ENCODE data around the gene SLC17A5. TPM values are rescaled to one million over a fixed set of nuclear protein-coding genes. Genes with fewer than 3 reads are reported as not detected.

Gene SLC17A5
- total and polyA plus RNA-seq, 9 of the 15 experiments (the other 6 are each of a cell fraction or from before 2014, with no cell fraction given), result 1.3 to 7.2 (median 3.4) TPM

DNA sequence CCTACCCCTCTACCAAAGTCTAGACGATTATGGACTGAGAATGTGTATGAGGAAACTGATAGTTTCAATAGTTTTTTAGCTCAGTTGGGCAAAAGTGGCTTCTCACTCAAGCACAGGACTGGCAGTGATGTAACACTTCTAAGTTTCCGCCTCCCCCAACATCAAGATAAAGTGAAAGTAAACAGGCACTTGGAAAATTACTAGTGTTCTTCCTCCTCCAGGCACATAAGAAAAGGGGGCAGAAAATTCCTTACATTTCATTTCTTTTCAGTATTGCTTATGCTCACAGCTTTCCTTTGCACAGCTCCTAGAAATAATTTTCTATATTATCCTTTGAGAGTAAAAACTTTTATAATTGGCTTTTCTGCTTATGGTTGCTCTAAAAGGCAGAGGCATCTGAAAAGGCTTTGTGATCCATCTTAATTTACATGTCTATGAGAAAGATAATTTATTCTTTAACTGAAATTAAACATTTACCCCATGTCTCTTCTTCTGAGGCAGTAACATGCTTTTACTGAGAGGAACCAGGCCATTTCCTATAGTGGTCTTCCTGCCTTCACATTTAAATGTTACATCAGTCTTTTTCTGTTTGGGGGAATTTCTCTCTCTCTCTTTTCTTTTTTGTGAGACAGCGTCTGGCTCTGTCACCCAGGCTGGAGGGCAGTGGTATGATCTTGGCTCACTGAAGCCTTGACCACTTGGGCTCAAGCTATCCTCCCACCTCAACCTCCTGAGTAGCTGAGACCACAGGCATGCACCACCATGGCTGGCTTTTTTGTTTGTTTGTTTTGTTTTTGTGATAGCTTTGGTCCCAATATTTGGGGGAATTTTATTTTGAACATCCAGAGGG, 68.0 kb downstream of the SLC17A5 start (continued):
- TF ChIP-seq, protein P1, sequence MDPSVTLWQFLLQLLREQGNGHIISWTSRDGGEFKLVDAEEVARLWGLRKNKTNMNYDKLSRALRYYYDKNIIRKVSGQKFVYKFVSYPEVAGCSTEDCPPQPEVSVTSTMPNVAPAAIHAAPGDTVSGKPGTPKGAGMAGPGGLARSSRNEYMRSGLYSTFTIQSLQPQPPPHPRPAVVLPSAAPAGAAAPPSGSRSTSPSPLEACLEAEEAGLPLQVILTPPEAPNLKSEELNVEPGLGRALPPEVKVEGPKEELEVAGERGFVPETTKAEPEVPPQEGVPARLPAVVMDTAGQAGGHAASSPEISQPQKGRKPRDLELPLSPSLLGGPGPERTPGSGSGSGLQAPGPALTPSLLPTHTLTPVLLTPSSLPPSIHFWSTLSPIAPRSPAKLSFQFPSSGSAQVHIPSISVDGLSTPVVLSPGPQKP (CRISPR knock-in tag; IDR thresholded peaks at IDR 0.05), result no peak
- TF ChIP-seq ZNF507 (tag; conservative IDR thresholded peaks at IDR 0.05) (no peak), TAL1 (IDR thresholded peaks at IDR 0.05) (0 out of 2 replicates have a peak, but pooled peaks have one; percentile 8), ZNF12 (CRISPR knock-in tag; IDR thresholded peaks at IDR 0.05) (no peak), COPS2 (conservative IDR thresholded peaks at IDR 0.05) (no peak), ZNF165 (CRISPR knock-in tag; IDR thresholded peaks at IDR 0.05; ENCODE audit: borderline replicate concordance) (no peak), CBFB (CRISPR knock-in tag; IDR thresholded peaks at IDR 0.05) (no peak), NFIX (CRISPR knock-in tag; IDR thresholded peaks at IDR 0.05; ENCODE audit: low read depth) (no peak), RFX5 (IDR thresholded peaks at IDR 0.05; ENCODE audit: low read depth, low read length) (no peak), PCBP2 (IDR thresholded peaks at IDR 0.05; ENCODE audit: low read depth, low read length, poor library complexity, severe bottlenecking) (no peak), RBBP5 (IDR thresholded peaks at IDR 0.05; ENCODE audit: borderline replicate concordance, insufficient read depth, low read length, poor library complexity, severe bottlenecking) (no peak), ZNF699 (CRISPR knock-in tag; IDR thresholded peaks at IDR 0.05; ENCODE audit: insufficient replicate concordance) (no peak), ZNF316 (IDR thresholded peaks at IDR 0.05) (no peak), MTA2 (IDR thresholded peaks at IDR 0.05; ENCODE audit: low read depth) (0 out of 2 replicates have a peak, but pooled peaks have one; percentile 26), ZBTB8A (IDR thresholded peaks at IDR 0.05; ENCODE audit: partially characterized antibody) (no peak), TCFL5 (CRISPR knock-in tag; conservative IDR thresholded peaks at IDR 0.05) (no peak), ZNF75A (CRISPR knock-in tag; IDR thresholded peaks at IDR 0.05) (no peak), ZNF77 (CRISPR knock-in tag; IDR thresholded peaks at IDR 0.05) (no peak)
- TF ChIP-seq, protein P2, sequence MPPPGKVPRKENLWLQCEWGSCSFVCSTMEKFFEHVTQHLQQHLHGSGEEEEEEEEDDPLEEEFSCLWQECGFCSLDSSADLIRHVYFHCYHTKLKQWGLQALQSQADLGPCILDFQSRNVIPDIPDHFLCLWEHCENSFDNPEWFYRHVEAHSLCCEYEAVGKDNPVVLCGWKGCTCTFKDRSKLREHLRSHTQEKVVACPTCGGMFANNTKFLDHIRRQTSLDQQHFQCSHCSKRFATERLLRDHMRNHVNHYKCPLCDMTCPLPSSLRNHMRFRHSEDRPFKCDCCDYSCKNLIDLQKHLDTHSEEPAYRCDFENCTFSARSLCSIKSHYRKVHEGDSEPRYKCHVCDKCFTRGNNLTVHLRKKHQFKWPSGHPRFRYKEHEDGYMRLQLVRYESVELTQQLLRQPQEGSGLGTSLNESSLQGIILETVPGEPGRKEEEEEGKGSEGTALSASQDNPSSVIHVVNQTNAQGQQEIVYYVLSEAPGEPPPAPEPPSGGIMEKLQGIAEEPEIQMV (tag; conservative IDR thresholded peaks at IDR 0.05; ENCODE audit: low read depth), result no peak
- TF ChIP-seq, protein P3, sequence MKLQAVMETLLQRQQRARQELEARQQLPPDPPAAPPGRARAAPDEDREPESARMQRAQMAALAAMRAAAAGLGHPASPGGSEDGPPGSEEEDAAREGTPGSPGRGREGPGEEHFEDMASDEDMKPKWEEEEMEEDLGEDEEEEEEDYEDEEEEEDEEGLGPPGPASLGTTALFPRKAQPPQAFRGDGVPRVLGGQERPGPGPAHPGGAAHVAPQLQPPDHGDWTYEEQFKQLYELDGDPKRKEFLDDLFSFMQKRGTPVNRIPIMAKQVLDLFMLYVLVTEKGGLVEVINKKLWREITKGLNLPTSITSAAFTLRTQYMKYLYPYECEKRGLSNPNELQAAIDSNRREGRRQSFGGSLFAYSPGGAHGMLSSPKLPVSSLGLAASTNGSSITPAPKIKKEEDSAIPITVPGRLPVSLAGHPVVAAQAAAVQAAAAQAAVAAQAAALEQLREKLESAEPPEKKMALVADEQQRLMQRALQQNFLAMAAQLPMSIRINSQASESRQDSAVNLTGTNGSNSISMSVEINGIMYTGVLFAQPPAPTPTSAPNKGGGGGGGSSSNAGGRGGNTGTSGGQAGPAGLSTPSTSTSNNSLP (IDR thresholded peaks at IDR 0.05; ENCODE audit: borderline replicate concordance, low read depth, low read length), result 0 out of 2 replicates have a peak, but pooled peaks have one; percentile 44
- TF ChIP-seq, protein P4, sequence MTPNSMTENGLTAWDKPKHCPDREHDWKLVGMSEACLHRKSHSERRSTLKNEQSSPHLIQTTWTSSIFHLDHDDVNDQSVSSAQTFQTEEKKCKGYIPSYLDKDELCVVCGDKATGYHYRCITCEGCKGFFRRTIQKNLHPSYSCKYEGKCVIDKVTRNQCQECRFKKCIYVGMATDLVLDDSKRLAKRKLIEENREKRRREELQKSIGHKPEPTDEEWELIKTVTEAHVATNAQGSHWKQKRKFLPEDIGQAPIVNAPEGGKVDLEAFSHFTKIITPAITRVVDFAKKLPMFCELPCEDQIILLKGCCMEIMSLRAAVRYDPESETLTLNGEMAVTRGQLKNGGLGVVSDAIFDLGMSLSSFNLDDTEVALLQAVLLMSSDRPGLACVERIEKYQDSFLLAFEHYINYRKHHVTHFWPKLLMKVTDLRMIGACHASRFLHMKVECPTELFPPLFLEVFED (CRISPR knock-in tag; conservative IDR thresholded peaks at IDR 0.05), result no peak
- TF ChIP-seq, protein P5, sequence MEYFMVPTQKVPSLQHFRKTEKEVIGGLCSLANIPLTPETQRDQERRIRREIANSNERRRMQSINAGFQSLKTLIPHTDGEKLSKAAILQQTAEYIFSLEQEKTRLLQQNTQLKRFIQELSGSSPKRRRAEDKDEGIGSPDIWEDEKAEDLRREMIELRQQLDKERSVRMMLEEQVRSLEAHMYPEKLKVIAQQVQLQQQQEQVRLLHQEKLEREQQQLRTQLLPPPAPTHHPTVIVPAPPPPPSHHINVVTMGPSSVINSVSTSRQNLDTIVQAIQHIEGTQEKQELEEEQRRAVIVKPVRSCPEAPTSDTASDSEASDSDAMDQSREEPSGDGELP (CRISPR knock-in tag; IDR thresholded peaks at IDR 0.05; ENCODE audit: borderline replicate concordance), result no peak

Measured in K562 (cell line).